T-helper 1 cell treated with Interleukin-12 subunit alpha and Interleukin-12 subunit beta and Interleukin-4 antibody, amounts not matched to agents 30 ng/mL and 1 ng/mL, for 36 hours (primary cell): ENCODE measurements around the gene PCDHGA12. TPM values are rescaled to one million over a fixed set of nuclear protein-coding genes. Genes with fewer than 3 reads are reported as not detected.
"Not testable (repeated sequence)": the region's sequence is repeated elsewhere in the genome, so short reads cannot be mapped to it uniquely, and the experiment has no call there.

ENCODE experiments used
- intact Hi-C: fragments of 100-400 bp; cut with micrococcal nuclease; formaldehyde crosslinking; loops from one replicate; pipeline ENCODE4 v1.15.1; 2024
- total RNA-seq: library from RNA; stranded (reverse); gene quantifications from 2 replicates; pipeline ENCODE4 v1.2.3, GENCODE V29; 2022

Gene PCDHGA12
- total RNA-seq, 1 donor from 2014 or later = 0.20 TPM

DNA sequence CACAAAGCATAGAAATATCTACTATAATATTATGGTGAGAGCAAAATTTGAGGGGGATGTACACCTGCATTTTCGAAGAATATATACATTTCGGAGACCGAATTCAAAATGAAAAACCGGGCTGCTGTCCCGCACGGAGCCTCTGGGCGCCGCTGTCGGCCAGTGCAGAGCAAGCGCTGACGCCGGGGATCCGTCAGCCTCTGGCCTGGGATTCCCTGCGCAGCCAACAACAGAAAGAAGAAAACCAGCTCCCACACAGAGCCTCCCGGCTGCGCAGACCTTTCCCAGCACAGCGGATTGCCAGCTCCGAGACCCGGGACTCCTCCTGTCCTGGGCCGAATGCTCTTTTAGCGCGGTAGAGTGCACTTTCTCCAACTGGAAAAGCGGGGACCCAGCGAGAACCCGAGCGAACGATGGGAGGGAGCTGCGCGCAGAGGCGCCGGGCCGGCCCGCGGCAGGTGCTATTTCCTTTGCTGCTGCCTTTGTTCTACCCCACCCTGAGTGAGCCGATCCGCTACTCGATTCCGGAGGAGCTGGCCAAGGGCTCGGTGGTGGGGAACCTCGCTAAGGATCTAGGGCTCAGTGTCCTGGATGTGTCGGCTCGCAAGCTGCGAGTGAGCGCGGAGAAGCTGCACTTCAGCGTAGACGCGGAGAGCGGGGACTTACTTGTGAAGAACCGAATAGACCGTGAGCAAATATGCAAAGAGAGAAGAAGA, 22.4 kb upstream of the PCDHGA12 start, which contains the start of gene PCDHGB6:
TSS of gene PCDHGB6 (plus strand) at position 232 of the 716 bp plus-strand sequence. CDS start at position 414, 182 bp downstream.
- intact Hi-C loops = loop anchor here (1.0 to 10.0 kb wide), 2 partner anchors 156 to 173 kb away; no protein-coding TSS in a partner anchor

DNA sequence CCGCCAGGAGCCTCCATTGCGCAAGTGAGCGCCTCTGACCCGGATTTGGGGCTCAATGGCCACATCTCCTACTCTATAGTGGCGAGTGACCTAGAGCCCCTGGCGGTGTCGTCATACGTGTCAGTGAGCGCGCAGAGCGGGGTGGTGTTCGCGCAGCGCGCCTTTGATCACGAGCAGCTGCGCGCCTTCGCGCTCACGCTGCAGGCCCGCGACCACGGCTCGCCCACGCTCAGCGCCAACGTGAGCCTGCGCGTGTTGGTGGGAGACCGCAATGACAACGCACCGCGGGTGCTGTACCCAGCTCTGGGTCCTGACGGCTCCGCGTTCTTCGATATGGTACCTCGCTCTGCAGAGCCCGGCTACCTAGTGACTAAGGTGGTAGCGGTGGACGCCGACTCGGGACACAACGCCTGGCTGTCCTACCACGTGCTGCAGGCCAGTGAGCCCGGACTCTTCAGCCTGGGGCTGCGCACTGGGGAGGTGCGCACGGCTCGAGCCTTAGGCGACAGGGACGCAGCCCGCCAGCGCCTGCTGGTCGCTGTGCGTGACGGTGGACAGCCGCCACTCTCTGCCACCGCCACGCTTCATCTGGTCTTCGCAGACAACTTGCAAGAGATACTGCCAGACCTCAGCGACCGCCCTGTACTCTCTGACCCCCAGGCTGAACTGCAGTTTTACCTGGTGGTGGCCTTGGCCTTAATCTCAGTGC, 20.6 kb upstream of the PCDHGA12 start:
- intact Hi-C loops = loop anchor here (1.0 to 10.0 kb wide), 3 partner anchors 47 to 175 kb away; partner anchors contain the start of gene PCDHGA5

DNA sequence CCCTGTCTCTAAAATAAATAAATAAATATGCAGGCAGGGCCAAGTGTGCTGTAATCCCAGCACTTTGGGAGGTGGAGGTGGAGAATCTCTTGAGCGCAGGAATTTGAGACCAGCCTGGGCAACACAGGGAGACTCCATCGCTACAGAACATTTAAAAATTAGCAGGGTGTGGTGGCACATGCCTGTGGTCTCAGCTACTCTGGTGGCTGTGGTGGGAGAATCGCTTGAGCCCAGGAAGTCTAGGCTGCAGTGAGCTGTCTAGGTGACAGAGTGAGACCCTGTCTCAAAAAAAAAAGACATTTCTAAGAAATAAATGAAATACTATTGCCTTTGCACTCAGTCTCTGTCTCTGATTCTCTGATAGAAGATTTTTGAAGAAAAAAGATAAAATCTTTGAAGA, 18.7 kb upstream of the PCDHGA12 start:
- intact Hi-C loops = loop anchor here (5.0 kb wide), 1 partner anchor 49 kb away; the partner anchor contains the start of gene PCDHGA5

DNA sequence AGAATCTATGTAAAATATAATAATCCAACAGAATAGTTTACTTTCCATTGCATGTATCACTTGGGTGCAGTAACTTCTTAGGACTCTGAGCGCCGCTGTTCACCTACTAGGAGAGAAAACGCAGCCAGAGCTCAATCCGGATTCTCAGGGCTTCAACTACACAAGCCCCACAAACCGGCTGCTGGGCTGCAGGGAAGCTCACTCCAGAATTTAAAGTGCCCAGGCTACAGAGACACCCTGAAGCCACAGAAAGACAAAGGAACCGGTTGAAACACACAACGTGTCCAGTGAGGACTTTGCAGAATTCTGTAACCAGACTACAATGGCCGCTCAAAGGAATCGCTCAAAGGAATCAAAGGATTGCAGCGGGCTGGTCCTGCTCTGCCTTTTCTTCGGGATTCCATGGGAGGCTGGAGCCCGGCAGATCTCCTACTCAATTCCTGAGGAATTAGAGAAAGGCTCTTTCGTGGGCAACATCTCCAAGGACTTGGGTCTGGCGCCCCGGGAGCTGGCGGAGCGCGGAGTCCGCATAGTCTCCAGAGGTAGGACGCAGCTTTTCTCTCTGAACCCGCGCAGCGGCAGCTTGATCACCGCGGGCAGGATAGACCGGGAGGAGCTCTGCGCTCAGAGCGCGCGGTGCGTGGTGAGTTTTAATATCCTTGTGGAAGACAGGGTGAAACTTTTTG, 17.3 kb upstream of the PCDHGA12 start, which contains the start of gene PCDHGA10:
TSS of gene PCDHGA10 (plus strand) at position 134 of the 686 bp plus-strand sequence. CDS start at position 323, 189 bp downstream.
- intact Hi-C loops = loop anchor here (1.0 to 5.0 kb wide), 4 partner anchors 51 to 151 kb away; partner anchors contain the start of gene PCDHGA5

DNA sequence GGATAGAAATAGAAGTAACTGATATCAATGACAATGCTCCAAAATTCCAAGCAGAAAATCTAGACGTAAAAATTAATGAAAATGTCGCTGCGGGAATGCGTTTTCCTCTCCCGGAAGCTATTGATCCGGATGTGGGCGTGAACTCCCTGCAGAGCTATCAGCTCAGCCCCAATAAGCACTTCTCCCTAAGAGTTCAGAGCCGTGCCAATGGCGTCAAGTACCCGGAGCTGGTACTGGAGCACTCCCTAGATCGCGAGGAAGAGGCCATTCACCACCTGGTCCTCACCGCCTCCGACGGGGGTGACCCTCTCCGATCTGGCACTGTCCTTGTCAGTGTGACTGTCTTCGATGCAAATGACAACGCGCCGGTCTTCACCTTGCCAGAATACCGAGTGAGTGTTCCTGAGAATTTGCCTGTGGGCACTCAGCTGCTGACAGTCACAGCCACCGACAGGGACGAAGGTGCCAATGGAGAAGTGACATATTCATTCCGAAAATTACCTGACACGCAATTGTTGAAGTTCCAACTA, 16.7 kb upstream of the PCDHGA12 start:
- intact Hi-C loops = loop anchor here (1.0 to 5.0 kb wide), 3 partner anchors 51 to 151 kb away; partner anchors contain the start of gene PCDHGA5

DNA sequence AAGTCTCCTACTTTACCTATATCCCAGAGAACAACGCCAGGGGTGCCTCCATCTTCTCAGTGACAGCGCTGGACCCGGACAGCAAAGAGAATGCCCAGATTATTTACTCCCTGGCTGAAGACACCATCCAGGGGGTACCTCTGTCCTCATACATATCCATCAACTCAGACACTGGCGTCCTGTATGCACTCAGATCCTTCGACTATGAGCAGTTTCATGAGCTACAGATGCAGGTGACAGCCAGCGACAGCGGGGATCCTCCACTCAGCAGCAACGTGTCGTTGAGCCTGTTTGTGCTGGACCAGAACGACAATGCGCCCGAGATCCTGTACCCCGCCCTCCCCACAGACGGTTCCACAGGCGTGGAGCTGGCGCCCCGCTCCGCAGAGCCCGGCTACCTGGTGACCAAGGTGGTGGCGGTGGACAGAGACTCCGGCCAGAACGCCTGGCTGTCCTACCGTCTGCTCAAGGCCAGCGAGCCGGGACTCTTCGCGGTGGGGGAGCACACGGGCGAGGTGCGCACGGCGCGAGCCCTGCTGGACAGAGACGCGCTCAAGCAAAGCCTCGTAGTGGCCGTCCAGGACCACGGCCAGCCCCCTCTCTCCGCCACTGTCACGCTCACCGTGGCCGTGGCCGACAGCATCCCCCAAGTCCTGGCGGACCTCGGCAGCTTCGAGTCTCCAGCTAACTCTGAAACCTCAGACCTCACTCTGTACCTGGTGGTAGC, 15.6 kb upstream of the PCDHGA12 start:
- intact Hi-C loops = loop anchor here (5.0 kb wide), 1 partner anchor 52 kb away; the partner anchor contains the start of gene PCDHGA5

DNA sequence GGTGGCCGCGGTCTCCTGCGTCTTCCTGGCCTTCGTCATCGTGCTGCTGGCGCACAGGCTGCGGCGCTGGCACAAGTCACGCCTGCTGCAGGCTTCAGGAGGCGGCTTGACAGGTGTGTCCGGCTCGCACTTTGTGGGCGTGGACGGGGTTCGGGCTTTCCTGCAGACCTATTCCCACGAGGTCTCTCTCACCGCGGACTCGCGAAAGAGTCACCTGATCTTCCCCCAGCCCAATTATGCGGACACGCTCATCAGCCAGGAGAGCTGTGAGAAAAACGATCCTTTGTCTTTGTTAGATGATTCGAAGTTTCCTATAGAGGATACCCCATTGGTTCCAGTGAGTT, 15.1 kb upstream of the PCDHGA12 start:
- intact Hi-C loops = not testable (repeated sequence)

DNA sequence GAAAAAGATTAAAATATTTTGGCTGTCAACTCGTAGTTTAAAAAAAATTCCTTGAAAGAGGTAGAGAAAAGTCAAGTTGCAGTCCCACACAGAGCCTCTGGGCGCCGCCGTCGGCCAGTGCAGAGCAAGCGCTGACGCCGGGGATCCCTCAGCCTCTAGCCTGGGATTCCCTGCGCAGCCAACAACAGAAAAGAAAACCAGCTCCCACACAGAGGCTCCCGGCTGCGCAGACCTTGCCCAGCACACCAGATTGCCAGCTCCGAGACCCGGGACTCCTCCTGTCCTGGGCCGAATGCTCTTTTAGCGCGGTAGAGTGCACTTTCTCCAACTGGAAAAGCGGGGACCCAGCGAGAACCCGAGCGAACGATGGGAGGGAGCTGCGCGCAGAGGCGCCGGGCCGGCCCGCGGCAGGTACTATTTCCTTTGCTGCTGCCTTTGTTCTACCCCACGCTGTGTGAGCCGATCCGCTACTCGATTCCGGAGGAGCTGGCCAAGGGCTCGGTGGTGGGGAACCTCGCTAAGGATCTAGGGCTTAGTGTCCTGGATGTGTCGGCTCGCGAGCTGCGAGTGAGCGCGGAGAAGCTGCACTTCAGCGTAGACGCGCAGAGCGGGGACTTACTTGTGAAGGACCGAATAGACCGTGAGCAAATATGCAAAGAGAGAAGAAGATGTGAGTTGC, 12.7 kb upstream of the PCDHGA12 start, which contains the start of gene PCDHGB7:
TSS of gene PCDHGB7 (plus strand) at position 184 of the 679 bp plus-strand sequence. CDS start at position 367, 183 bp downstream.
- intact Hi-C loops = loop anchor here (1.0 to 2.0 kb wide), 4 partner anchors 95 to 141 kb away; partner anchors contain the start of gene TAF7

DNA sequence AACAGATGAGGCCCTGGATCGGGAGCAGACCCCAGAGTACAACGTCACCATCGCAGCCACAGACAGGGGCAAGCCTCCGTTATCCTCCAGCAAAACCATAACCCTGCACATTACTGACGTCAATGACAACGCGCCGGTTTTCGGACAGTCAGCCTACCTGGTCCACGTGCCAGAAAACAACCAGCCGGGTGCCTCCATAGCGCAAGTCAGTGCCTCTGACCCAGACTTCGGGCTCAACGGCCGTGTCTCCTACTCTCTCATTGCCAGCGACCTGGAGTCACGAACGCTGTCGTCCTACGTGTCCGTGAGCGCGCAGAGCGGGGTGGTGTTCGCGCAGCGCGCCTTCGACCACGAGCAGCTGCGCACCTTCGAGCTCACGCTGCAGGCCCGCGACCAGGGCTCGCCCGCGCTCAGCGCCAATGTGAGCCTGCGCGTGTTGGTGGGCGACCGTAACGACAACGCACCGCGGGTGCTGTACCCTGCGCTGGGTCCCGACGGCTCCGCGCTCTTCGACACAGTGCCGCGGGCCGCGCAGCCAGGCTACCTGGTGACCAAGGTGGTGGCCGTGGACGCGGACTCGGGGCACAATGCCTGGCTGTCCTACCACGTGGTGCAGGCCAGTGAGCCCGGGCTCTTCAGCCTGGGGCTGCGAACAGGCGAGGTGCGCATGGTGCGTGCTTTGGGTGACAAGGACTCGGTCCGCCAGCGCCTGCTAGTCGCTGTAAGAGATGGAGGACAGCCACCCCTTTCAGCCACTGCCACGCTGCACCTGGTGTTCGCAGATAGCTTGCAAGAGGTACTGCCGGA, 11.0 kb upstream of the PCDHGA12 start:
- intact Hi-C loops = no loop called here

DNA sequence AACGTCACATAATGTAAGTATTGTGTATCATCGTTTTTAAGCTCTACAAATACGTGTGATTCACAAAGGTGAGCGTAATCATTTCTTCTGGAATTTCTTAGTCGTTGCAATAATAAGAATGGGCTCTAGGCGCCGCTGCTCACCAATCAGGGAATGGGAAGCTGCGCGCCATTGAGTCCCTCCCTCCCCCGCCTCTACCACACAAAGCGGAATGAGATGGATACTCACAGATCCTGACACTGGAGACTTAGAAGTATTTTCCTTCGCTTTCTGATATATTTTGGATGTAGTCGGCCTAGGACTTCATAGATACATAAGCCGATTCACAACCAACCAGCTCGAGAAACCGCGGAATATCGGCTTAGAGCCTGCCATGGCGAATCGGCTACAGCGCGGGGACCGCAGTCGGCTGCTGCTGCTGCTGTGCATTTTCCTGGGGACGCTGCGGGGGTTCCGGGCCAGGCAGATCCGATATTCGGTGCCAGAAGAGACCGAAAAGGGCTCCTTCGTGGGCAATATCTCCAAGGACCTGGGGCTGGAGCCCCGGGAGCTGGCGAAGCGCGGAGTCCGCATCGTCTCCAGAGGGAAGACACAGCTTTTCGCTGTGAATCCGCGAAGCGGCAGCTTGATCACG, 9.3 kb upstream of the PCDHGA12 start, which contains the start of gene PCDHGA11:
TSS of gene PCDHGA11 (plus strand) at position 197 of the 634 bp plus-strand sequence. CDS start at position 374, 177 bp downstream.
- intact Hi-C loops = loop anchor here (1.0 to 10.0 kb wide), 4 partner anchors 56 to 576 kb away; partner anchors contain the start of genes PCDHA8, PCDHA9, PCDHGA4 and PCDHGB2

DNA sequence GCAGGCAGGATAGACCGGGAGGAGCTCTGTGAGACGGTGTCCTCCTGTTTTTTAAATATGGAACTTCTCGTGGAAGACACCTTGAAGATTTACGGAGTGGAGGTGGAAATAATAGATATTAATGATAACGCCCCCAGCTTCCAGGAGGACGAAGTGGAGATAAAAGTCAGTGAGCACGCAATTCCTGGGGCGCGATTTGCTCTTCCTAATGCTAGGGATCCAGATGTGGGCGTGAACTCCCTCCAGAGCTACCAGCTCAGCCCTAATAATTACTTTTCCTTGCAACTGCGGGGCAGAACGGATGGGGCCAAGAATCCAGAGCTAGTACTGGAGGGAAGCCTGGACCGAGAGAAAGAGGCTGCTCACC, 8.8 kb upstream of the PCDHGA12 start:
- intact Hi-C loops = loop anchor here (5.0 to 10.0 kb wide), 3 partner anchors 56 to 577 kb away; partner anchors contain the start of genes PCDHA8, PCDHA9, PCDHGA4 and PCDHGB2

DNA sequence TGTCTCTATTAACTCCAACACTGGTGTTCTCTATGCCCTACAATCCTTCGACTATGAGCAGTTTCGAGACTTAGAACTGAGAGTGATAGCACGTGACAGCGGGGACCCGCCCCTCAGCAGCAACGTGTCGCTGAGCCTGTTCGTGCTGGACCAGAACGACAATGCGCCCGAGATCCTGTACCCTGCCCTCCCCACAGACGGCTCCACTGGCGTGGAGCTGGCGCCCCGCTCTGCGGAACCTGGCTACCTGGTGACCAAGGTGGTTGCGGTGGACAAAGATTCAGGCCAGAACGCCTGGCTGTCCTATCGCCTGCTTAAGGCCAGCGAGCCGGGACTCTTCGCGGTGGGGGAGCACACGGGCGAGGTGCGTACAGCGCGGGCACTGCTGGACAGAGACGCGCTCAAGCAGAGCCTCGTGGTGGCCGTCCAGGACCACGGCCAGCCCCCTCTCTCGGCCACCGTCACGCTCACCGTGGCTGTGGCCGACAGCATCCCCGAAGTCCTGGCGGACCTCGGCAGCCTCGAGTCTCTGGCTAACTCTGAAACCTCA, 7.5 kb upstream of the PCDHGA12 start:
- intact Hi-C loops = loop anchor here (5.0 to 10.0 kb wide), 3 partner anchors 54 to 578 kb away; partner anchors contain the start of genes PCDHA8, PCDHA9, PCDHGA4 and PCDHGB2

DNA sequence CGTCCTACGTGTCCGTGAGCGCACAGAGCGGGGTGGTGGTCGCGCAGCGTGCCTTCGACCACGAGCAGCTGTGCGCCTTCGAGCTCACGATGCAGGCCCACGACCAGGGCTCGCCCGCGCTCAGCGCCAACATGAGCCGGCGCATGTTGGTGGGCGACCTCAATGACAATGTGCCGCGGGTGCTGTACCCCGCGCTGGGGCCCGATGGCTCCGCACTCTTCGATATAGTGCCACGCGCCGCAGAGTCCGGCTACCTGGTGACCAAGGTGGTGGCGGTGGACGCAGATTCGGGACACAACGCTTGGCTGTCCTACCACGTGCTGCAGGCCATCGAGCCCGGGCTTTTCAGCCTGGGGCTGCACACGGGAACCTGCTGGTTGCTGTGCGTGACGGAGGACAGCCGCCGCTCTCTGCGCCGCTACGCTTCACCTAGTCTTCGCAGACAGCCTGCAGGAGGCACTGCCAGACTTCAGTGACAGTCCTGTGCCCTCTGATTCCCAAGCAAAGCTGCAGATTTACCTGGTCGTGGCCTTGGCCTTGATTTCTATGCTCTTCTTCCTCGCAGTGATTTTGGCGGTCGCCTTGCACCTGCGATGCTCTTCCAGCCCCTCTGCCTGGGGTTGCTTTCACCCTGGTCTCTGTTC, 2.4 kb upstream of the PCDHGA12 start:
- intact Hi-C loops = loop anchor here (10.0 kb wide), 1 partner anchor 583 kb away; the partner anchor contains the start of genes PCDHA8 and PCDHA9

DNA sequence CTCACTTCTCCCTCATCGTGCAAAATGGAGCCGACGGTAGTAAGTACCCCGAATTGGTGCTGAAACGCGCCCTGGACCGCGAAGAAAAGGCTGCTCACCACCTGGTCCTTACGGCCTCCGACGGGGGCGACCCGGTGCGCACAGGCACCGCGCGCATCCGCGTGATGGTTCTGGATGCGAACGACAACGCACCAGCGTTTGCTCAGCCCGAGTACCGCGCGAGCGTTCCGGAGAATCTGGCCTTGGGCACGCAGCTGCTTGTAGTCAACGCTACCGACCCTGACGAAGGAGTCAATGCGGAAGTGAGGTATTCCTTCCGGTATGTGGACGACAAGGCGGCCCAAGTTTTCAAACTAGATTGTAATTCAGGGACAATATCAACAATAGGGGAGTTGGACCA, 979 bp downstream of the PCDHGA12 start:
- intact Hi-C loops = no loop called here

DNA sequence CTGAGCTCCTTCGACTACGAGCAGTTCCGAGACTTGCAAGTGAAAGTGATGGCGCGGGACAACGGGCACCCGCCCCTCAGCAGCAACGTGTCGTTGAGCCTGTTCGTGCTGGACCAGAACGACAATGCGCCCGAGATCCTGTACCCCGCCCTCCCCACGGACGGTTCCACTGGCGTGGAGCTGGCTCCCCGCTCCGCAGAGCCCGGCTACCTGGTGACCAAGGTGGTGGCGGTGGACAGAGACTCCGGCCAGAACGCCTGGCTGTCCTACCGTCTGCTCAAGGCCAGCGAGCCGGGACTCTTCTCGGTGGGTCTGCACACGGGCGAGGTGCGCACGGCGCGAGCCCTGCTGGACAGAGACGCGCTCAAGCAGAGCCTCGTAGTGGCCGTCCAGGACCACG, 2.0 kb downstream of the PCDHGA12 start:
- intact Hi-C loops = not testable (repeated sequence)

DNA sequence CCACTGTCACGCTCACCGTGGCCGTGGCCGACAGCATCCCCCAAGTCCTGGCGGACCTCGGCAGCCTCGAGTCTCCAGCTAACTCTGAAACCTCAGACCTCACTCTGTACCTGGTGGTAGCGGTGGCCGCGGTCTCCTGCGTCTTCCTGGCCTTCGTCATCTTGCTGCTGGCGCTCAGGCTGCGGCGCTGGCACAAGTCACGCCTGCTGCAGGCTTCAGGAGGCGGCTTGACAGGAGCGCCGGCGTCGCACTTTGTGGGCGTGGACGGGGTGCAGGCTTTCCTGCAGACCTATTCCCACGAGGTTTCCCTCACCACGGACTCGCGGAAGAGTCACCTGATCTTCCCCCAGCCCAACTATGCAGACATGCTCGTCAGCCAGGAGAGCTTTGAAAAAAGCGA, 2.4 kb downstream of the PCDHGA12 start:
- intact Hi-C loops = not testable (repeated sequence)

DNA sequence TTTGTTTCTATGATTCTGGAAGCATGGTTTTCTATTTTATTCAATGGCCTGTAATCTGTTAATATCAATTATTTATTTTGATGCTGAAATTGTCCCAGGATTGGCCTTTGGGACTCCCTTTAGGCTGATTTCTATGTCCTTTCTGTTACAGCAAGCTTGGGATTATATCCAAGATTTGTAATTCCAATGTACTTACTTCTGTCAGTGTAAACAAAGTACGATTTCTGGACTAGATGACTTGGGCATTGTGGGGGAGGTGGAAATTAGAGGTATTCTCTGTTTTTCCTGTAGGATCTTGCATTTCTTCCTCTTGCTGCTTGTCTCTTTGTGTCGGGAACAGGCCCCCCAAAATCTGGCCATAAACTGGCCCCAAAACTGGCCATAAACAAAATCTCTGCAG, 3.7 kb downstream of the PCDHGA12 start:
- intact Hi-C loops = no loop called here
